Amygdala (tissue), 56 donors: ENCODE measurements around the gene TLN1.
A peak's percentile ranks its signal among the peaks of the same experiment; 100 is the strongest.

Experiments used
- DNase-seq, 56 donors: peaks; one replicate each; lab custom pipeline; 2025; lab: John Stamatoyannopoulos, UW

Gene TLN1

GRCh38 chr9:35712762-35713400 lies 19.1 kb downstream of the TLN1 start:
- DNase-seq = no peak

GRCh38 chr9:35711501-35712428 lies 20.2 kb downstream of the TLN1 start:
- DNase-seq = no peak

GRCh38 chr9:35710818-35711500 lies 21.0 kb downstream of the TLN1 start:
- no peak for DNase-seq

GRCh38 chr9:35708146-35708545 lies 23.8 kb downstream of the TLN1 start:
- no peak for DNase-seq

GRCh38 chr9:35706951-35707350 lies 25.0 kb downstream of the TLN1 start:
- no peak for DNase-seq

GRCh38 chr9:35705836-35706430 lies 26.1 kb downstream of the TLN1 start:
- DNase-seq = no peak

- DNase-seq = no peak
Observed at GRCh38 chr9:35705372-35705771, 26.6 kb downstream of the TLN1 start.

- DNase-seq = no peak
Observed at GRCh38 chr9:35703906-35704672, 27.9 kb downstream of the TLN1 start.

GRCh38 chr9:35702696-35703095 lies 29.3 kb downstream of the TLN1 start:
- DNase-seq = no peak

- no peak for DNase-seq
Observed at GRCh38 chr9:35700942-35701341, 31.1 kb downstream of the TLN1 start.

GRCh38 chr9:35700031-35700430 lies 32.0 kb downstream of the TLN1 start:
- DNase-seq = no peak

GRCh38 chr9:35698231-35698630 lies 33.8 kb downstream of the TLN1 start:
- DNase-seq = no peak

- no peak for DNase-seq
Observed at GRCh38 chr9:35697486-35697885, 34.5 kb downstream of the TLN1 start.

GRCh38 chr9:35696520-35697215 lies 35.3 kb downstream of the TLN1 start:
- DNase-seq = peak in 20 of 56 donors; percentile 6 to 48 (median 16)

GRCh38 chr9:35695943-35696401 lies 36.0 kb downstream of the TLN1 start:
- DNase-seq = no peak

- no peak for DNase-seq
Observed at GRCh38 chr9:35691757-35692301, 40.2 kb downstream of the TLN1 start.

- DNase-seq = peak in 3 of 56 donors; percentile 39 to 56 (median 43)
Observed at GRCh38 chr9:35691334-35691650, 40.7 kb downstream of the TLN1 start.

- DNase-seq = peak in 32 of 56 donors; percentile 16 to 70 (median 38)
Observed at GRCh38 chr9:35690614-35691333, 41.2 kb downstream of the TLN1 start.

- no peak for DNase-seq
Observed at GRCh38 chr9:35690294-35690613, 41.7 kb downstream of the TLN1 start.
